OCI-LY1 (cell line): ENCODE data around the gene CRYBB1.

Experiments used
- CTCF ChIP-seq: fragments of 200-600 bp; sonication (generic), shearing (Covaris generic); IDR thresholded peaks from 2 replicates; pipeline ENCODE4 v1.5.1; 2017; ENCODE audit warnings: mild to moderate bottlenecking, antibody characterized with exemption, low read length, moderate library complexity, mixed read lengths
- EZH2 ChIP-seq: fragments of 200-600 bp; sonication (generic), shearing (Covaris generic); IDR thresholded peaks from 2 replicates; pipeline ENCODE4 v1.8.0; 2017; ENCODE audit warnings: borderline replicate concordance, mixed run types, mild to moderate bottlenecking, antibody characterized with exemption, low read length, moderate library complexity, mixed read lengths

GRCh38 chr22:26589845-26590736 is 27.7 kb downstream of the CRYBB1 start, which contains the start of gene TPST2:
- TF ChIP-seq CTCF = no peak
- TF ChIP-seq EZH2 = no peak
